ENCODE results near the gene RAC2.

DNA sequence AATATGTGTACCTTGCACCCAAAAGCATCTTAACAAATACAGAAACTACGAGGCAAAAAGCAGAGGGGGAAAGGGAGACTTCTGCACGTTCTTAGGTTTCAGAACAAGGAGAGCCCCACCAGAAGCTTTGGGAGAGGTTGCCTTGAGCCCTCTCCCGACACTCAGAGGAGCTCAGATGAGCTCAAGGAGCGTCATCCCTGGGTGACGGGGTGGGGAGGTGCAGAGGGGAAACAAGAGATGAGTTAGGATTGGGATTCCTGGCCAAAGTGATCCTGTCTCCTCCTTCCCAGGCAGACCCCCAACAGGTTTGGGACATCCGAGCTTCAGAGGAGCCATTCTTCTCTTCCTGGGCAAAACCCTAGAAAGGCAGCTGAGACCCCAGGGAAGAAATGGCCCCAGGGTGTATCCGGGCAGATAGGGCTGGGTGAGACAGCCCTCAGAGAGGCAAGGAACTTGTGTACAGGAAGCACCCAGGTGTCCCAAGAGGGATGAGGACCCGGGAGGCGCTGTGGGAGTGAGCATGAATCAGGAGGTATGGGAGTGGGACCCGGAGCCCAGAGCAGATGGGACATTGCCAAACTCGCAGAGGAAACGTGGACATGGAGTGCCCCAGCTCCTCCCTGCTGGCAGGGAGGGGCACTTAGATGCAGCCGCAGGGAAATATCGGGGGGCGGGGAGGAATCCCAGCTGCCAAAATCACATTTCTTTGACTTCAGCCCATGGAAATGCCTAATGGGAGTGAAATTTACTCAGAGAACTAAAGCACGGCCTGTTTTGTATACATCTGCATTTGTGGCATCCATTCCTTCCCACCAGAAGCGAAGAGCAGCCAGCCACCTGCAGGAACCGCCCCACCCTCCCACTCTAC lies 68.4 kb downstream of the RAC2 start:
- TF ChIP-seq, protein P1, sequence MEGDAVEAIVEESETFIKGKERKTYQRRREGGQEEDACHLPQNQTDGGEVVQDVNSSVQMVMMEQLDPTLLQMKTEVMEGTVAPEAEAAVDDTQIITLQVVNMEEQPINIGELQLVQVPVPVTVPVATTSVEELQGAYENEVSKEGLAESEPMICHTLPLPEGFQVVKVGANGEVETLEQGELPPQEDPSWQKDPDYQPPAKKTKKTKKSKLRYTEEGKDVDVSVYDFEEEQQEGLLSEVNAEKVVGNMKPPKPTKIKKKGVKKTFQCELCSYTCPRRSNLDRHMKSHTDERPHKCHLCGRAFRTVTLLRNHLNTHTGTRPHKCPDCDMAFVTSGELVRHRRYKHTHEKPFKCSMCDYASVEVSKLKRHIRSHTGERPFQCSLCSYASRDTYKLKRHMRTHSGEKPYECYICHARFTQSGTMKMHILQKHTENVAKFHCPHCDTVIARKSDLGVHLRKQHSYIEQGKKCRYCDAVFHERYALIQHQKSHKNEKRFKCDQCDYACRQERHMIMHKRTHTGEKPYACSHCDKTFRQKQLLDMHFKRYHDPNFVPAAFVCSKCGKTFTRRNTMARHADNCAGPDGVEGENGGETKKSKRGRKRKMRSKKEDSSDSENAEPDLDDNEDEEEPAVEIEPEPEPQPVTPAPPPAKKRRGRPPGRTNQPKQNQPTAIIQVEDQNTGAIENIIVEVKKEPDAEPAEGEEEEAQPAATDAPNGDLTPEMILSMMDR (conservative IDR thresholded peaks at IDR 0.05; ENCODE audit: low read depth, low read length) = no peak
- TF ChIP-seq EZH2 (IDR thresholded peaks at IDR 0.05; ENCODE audit: low read length, unreplicated experiment) (no peak), EZH2phosphoT487 (IDR thresholded peaks at IDR 0.05; ENCODE audit: borderline replicate concordance, low read length) (no peak)
